CD14-positive monocyte (primary cell): ENCODE results near the gene IMPACT. TPM values are rescaled to one million over a fixed set of nuclear protein-coding genes. Genes with fewer than 3 reads are reported as not detected.

Experiments
- DNase-seq, 3 donors: peaks; one replicate each; pipeline ENCODE4 v3.0.0-alpha.2; 2011 to 2022
- H2AFZ ChIP-seq: 2 replicates; pipeline ENCODE4 v1.6.0; 2012; ENCODE audit warnings: mild to moderate bottlenecking, low read depth, low read length, inconsistent platforms; ENCODE audit not compliant: insufficient read depth, poor library complexity, severe bottlenecking
- H3K27ac ChIP-seq, 2 donors: 1 replicate in 1 of 2; 2 replicates in 1 of 2; pipeline ENCODE4 v1.5.1; 2012 to 2013; ENCODE audit warnings: low read length in 2 of 2, control low read depth in 1 of 2, inconsistent platforms in 1 of 2, low read depth in 1 of 2, mild to moderate bottlenecking in 1 of 2
- H3K27me3 ChIP-seq, 2 donors: one replicate each; pipeline versions ENCODE4 v1.6.0 to v1.6.1; 2011 to 2013; ENCODE audit warnings: low read length in 2 of 2; ENCODE audit not compliant: control insufficient read depth in 2 of 2, insufficient read depth in 2 of 2
- H3K36me3 ChIP-seq, 2 donors: replicated peaks in 1 of 2; 1 replicate in 1 of 2; 2 replicates in 1 of 2; pipeline versions ENCODE4 v1.5.1 to v1.6.1; 2012 to 2013; ENCODE audit warnings: low read length in 2 of 2, control low read depth in 1 of 2, inconsistent platforms in 1 of 2, mild to moderate bottlenecking in 1 of 2; ENCODE audit not compliant: insufficient read depth in 2 of 2, control insufficient read depth in 1 of 2
- H3K4me1 ChIP-seq, 2 donors: 1 replicate in 1 of 2; 2 replicates in 1 of 2; pipeline versions ENCODE4 v1.5.1 to v1.6.1; 2012 to 2013; ENCODE audit warnings: low read length in 2 of 2, control low read depth in 1 of 2, inconsistent platforms in 1 of 2, mild to moderate bottlenecking in 1 of 2, moderate library complexity in 1 of 2; ENCODE audit not compliant: insufficient read depth in 2 of 2, control insufficient read depth in 1 of 2
- H3K4me2 ChIP-seq: replicated peaks from 2 replicates; pipeline ENCODE3; 2012; ENCODE audit warnings: low read length, moderate library complexity, mild to moderate bottlenecking; ENCODE audit not compliant: poor library complexity, severe bottlenecking; ENCODE audit errors: extremely low read depth
- H3K4me3 ChIP-seq, 3 experiments: fragments of 200-600 bp in 1 of 3; sonication (generic) in 1 of 3; replicated peaks in 1 of 3; 1 replicate in 2 of 3; 2 replicates in 1 of 3; pipeline ENCODE4 v1.5.1; 2011 to 2013; ENCODE audit warnings: low read length in 3 of 3, mild to moderate bottlenecking in 3 of 3, control low read depth in 2 of 3, low read depth in 2 of 3, inconsistent platforms in 1 of 3, moderate library complexity in 1 of 3
- H3K79me2 ChIP-seq: 2 replicates; pipeline ENCODE4 v1.6.0; 2012; ENCODE audit warnings: mild to moderate bottlenecking, control low read depth, inconsistent platforms, low read length, moderate library complexity; ENCODE audit not compliant: insufficient read depth
- H3K9ac ChIP-seq: 2 replicates; pipeline ENCODE4 v1.6.0; 2017; ENCODE audit warnings: low read length, mild to moderate bottlenecking; ENCODE audit not compliant: insufficient read depth, poor library complexity, severe bottlenecking
- H3K9me3 ChIP-seq, 2 donors: replicated peaks in 1 of 2; 1 replicate in 1 of 2; 2 replicates in 1 of 2; pipeline versions ENCODE4 v1.5.1 to v1.6.1; 2012 to 2013; ENCODE audit warnings: low read length in 2 of 2, control low read depth in 1 of 2; ENCODE audit not compliant: control insufficient read depth in 1 of 2, insufficient read depth in 1 of 2
- H4K20me1 ChIP-seq: 2 replicates; pipeline ENCODE4 v1.6.0; 2012; ENCODE audit warnings: mild to moderate bottlenecking, low read length, control low read depth, moderate library complexity; ENCODE audit not compliant: insufficient read depth
- H3K27ac Mint-ChIP-seq, 7 donors: one replicate each; pipeline ENCODE4 v1.8.0; 2020; ENCODE audit warnings: mild to moderate bottlenecking in 7 of 7, mixed read lengths in 7 of 7, moderate library complexity in 6 of 7, inconsistent platforms in 2 of 7
- H3K27me3 Mint-ChIP-seq, 3 donors: one replicate each; pipeline ENCODE4 v1.8.0; 2021 to 2022; ENCODE audit warnings: low read depth in 3 of 3, mild to moderate bottlenecking in 3 of 3, mixed read lengths in 3 of 3, moderate library complexity in 3 of 3, inconsistent platforms in 1 of 3
- H3K36me3 Mint-ChIP-seq, 2 donors: one replicate each; pipeline ENCODE4 v1.8.0; 2020; ENCODE audit warnings: mixed read lengths in 2 of 2, inconsistent platforms in 1 of 2, mild to moderate bottlenecking in 1 of 2
- H3K4me1 Mint-ChIP-seq: one replicate; pipeline ENCODE4 v1.8.0; 2020; ENCODE audit warnings: mild to moderate bottlenecking, mixed read lengths
- H3K4me3 Mint-ChIP-seq, 2 donors: one replicate each; pipeline ENCODE4 v1.8.0; 2020; ENCODE audit warnings: mild to moderate bottlenecking in 2 of 2, mixed read lengths in 2 of 2, moderate library complexity in 1 of 2
- H3K9me3 Mint-ChIP-seq, 7 donors: one replicate each; pipeline ENCODE4 v1.8.0; 2020 to 2022; ENCODE audit warnings: mixed read lengths in 7 of 7, mild to moderate bottlenecking in 6 of 7, moderate library complexity in 6 of 7, inconsistent platforms in 2 of 7
- WGBS: methylation state at CpG from one replicate; pipeline ENCODE4 v1.1.5; 2013; ENCODE audit warnings: missing lambda C conversion rate; ENCODE audit not compliant: insufficient coverage; 5-methylcytosine and 5-hydroxymethylcytosine counted together
- intact Hi-C, 2 donors: fragments of 100-400 bp; cut with micrococcal nuclease; formaldehyde crosslinking; loops; one replicate each; pipeline versions ENCODE4 v1.15.0 to v1.15.1; 2023
- polyA plus RNA-seq, 3 donors: library from polyadenylated mRNA; depleted of rRNA in 1 of 3; unstranded in 2 of 3; stranded (reverse) in 1 of 3; fragments of 300-500 nt in 2 of 3; fragments of >200 nt in 1 of 3; fragmentation: Illumina TruSeq in 2 of 3; gene quantifications; 1 replicate in 2 of 3; 2 replicates in 1 of 3; pipeline ENCODE4 v1.2.3, GENCODE V29; 2012 to 2021
- TF ChIP-seq, protein P1 (sequence below): fragments of 200-600 bp; IDR thresholded peaks from one replicate; pipeline ENCODE4 v1.8.0; 2022; ENCODE audit warnings: antibody characterized with exemption, mild to moderate bottlenecking

IMPACT gene
- polyA plus RNA-seq, 3 donors, result 8.9 to 19.7 (median 15.8) TPM

DNA sequence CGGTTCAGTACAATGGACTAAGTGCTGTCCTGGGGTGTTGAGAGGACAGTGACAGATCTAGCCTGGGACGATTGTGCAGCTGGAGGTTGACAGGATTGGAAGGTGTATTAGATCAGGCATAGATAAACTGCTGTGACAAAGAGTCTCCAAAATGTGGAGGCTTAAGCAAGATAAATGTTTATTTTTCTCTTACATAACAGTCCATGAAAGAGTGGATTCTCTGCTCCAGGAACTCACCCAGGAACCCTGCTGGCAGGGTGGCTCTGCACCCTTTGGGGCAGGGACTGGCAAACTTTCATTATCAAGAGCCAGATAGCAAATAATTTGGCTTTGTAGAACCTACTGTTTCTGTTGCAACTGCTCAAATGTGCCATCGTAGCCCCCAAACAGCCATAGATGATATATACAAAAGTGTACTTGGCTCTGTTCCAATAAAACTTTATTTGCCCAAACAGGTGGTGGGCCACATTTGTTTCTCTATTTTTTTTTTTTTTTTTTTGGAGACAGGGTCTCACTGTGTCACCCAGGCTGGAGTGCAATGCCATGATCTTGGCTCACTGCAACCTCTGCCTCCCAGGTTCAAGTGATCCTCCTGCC is 43.6 kb downstream of the IMPACT start:
- WGBS, result 91% methylated on average over 3 of the region's 3 CpGs
- no peak overlapping the region for H3K9ac ChIP-seq
- H3K4me1 Mint-ChIP-seq, result peaks cover 36% of the 10 kb centered on the region
- H3K27ac Mint-ChIP-seq, result no peak overlapping the region
- no peak for DNase-seq
- no peak overlapping the region for H3K4me3 Mint-ChIP-seq
- H3K9me3 Mint-ChIP-seq, result peaks cover 0 to 5% (median 2%) of the 10 kb centered on the region in 7 donors
- no peaks in the 10 kb centered on the region for H3K27me3 ChIP-seq
- no peak overlapping the region for H3K4me3 ChIP-seq
- intact Hi-C loops, result loop anchor here in 1 of 2 donors (10.0 kb wide), 1 partner anchor 65 kb away; no protein-coding TSS in a partner anchor
- peaks cover 3 to 5% of the 10 kb centered on the region in 2 donors for H3K36me3 Mint-ChIP-seq
- peaks cover 21 to 26% of the 10 kb centered on the region in 2 donors for H3K4me1 ChIP-seq
- no peaks in the 10 kb centered on the region for H4K20me1 ChIP-seq
- TF ChIP-seq, protein P1, sequence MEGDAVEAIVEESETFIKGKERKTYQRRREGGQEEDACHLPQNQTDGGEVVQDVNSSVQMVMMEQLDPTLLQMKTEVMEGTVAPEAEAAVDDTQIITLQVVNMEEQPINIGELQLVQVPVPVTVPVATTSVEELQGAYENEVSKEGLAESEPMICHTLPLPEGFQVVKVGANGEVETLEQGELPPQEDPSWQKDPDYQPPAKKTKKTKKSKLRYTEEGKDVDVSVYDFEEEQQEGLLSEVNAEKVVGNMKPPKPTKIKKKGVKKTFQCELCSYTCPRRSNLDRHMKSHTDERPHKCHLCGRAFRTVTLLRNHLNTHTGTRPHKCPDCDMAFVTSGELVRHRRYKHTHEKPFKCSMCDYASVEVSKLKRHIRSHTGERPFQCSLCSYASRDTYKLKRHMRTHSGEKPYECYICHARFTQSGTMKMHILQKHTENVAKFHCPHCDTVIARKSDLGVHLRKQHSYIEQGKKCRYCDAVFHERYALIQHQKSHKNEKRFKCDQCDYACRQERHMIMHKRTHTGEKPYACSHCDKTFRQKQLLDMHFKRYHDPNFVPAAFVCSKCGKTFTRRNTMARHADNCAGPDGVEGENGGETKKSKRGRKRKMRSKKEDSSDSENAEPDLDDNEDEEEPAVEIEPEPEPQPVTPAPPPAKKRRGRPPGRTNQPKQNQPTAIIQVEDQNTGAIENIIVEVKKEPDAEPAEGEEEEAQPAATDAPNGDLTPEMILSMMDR, result no peak
- H3K4me2 ChIP-seq, result no peak overlapping the region
- no peaks in the 10 kb centered on the region for H3K9me3 ChIP-seq
- H3K79me2 ChIP-seq, result no peaks in the 10 kb centered on the region
- no peaks in the 10 kb centered on the region for H3K36me3 ChIP-seq
- no peak overlapping the region for H2AFZ ChIP-seq
- H3K27ac ChIP-seq, result no peak overlapping the region
- H3K27me3 Mint-ChIP-seq, result peaks cover 0 to 2% (median 1%) of the 10 kb centered on the region in 3 donors

DNA sequence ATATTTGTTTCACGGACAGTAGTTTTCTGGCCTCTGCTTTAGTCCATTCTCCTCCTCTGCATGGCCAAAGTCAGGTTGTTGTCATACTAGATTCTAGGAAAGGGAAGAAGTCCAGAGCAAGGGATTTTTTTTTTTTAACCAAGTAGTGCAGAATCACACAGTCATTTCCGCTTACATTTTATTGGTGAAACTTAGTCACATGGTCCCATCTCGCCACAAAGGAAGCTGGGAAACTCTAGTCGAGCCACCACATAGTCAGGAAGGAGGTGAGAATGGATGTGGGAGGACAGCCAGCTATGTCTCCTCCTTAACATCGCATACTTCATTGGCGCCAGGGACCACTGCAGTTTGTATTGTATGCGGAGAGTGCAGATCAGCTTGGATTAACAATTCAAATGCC is 44.3 kb downstream of the IMPACT start:
- Histone ChIP-seq H3K9me3 (no peaks in the 10 kb centered on the region), H3K27me3 (no peaks in the 10 kb centered on the region), H3K9ac (no peak overlapping the region), H3K27ac (no peak overlapping the region), H3K4me1 (peaks cover 15 to 19% of the 10 kb centered on the region in 2 donors), H3K4me2 (no peak overlapping the region), H4K20me1 (no peaks in the 10 kb centered on the region), H3K36me3 (no peaks in the 10 kb centered on the region), H3K4me3 (no peak overlapping the region), H2AFZ (no peak overlapping the region), H3K79me2 (no peaks in the 10 kb centered on the region)
- H3K9me3 Mint-ChIP-seq, result peaks cover 0 to 5% (median 2%) of the 10 kb centered on the region in 7 donors
- H3K36me3 Mint-ChIP-seq, result peaks cover 3 to 5% of the 10 kb centered on the region in 2 donors
- H3K27ac Mint-ChIP-seq, result no peak overlapping the region
- no peak for DNase-seq
- peaks cover 35% of the 10 kb centered on the region for H3K4me1 Mint-ChIP-seq
- intact Hi-C loops, result loop anchor here in 1 of 2 donors (10.0 kb wide), 1 partner anchor 64 kb away; no protein-coding TSS in a partner anchor
- H3K27me3 Mint-ChIP-seq, result peaks cover 0 to 2% (median 1%) of the 10 kb centered on the region in 3 donors
- no peak overlapping the region for H3K4me3 Mint-ChIP-seq
- TF ChIP-seq, protein P1, result no peak
- WGBS, result no CpG with 5 or more reads among the region's 7 CpGs
